K562 (cell line): ENCODE data around the gene CAPN5. TPM values are rescaled to one million over a fixed set of nuclear protein-coding genes. Genes with fewer than 3 reads are reported as not detected.

Experiments
- ATAC-seq: fragments of 200-7000 bp; cut with Tn5 transposase; 3 replicates; pipeline ENCODE4 v1.9.1; 2020; ENCODE audit warnings: moderate library complexity
- BruUV-seq: library from RNA; stranded (reverse); fragments of 400-500 nt; replicated peaks from 2 replicates; lab custom pipeline; 2021; lab: Mats Ljungman, UMichigan
- CTCF ChIA-PET: fragments of 300-600 bp; formaldehyde crosslinking; extraction: SDS; loops from one replicate; lab custom pipeline; 2021; ENCODE audit warnings: low intra/inter-chr PET ratio; lab: Yijun Ruan, JAX
- POLR2A ChIA-PET: fragments of 300-600, 350-650 bp; sonication (Branson Sonifier 250); formaldehyde crosslinking; extraction: SDS; loops from one replicate; lab custom pipeline; 2021; ENCODE audit warnings: antibody characterized with exemption, inconsistent platforms; lab: Yijun Ruan, JAX
- DNase-seq, 4 experiments: peaks; one replicate each; pipeline versions ENCODE4 v3.0.0 to v3.0.0-alpha.2; 2011 to 2018; ENCODE audit warnings: low spot score in 3 of 4, mixed read lengths in 3 of 4; ENCODE audit errors: extremely low read depth in 1 of 4
- FAIRE-seq: peaks from 2 replicates; lab custom pipeline; 2011; peaks lifted over from hg19 to GRCh38; lab: Jason Lieb, UNC
- H2AFZ ChIP-seq: 2 replicates; pipeline ENCODE4 v1.6.0; 2011; ENCODE audit warnings: low read depth, low read length, control low read depth, inconsistent platforms
- H3K27ac ChIP-seq: fragments of 200-600 bp; 3 replicates; pipeline ENCODE4 v1.8.0; 2011; ENCODE audit warnings: low read depth, mild to moderate bottlenecking, control low read depth, inconsistent platforms, low read length, moderate library complexity, mixed read lengths; ENCODE audit errors: extremely low read depth
- H3K27me3 ChIP-seq, 2 experiments: fragments of 300-600 bp in 1 of 2; 2 replicates in 1 of 2; 3 replicates in 1 of 2; pipeline versions ENCODE4 v1.6.0 to v1.8.0; 2011; ENCODE audit warnings: inconsistent platforms in 2 of 2, low read length in 2 of 2, mild to moderate bottlenecking in 1 of 2, mixed read lengths in 1 of 2, moderate library complexity in 1 of 2; ENCODE audit not compliant: control insufficient read depth in 2 of 2, insufficient read depth in 2 of 2
- H3K36me3 ChIP-seq: fragments of 300-600 bp; 3 replicates; pipeline ENCODE4 v1.8.0; 2011; ENCODE audit warnings: mild to moderate bottlenecking, low read length, inconsistent platforms; ENCODE audit not compliant: control insufficient read depth, insufficient read depth
- H3K4me1 ChIP-seq, 2 experiments: fragments of 200-600 bp in 1 of 2; replicated peaks in 1 of 2; 2 replicates in 1 of 2; 3 replicates in 1 of 2; pipeline versions ENCODE4 v1.5.1 to v1.8.0; 2011; ENCODE audit warnings: inconsistent platforms in 2 of 2, low read length in 2 of 2, mild to moderate bottlenecking in 1 of 2, mixed read lengths in 1 of 2, moderate library complexity in 1 of 2; ENCODE audit not compliant: control insufficient read depth in 2 of 2, insufficient read depth in 2 of 2
- H3K4me2 ChIP-seq: 2 replicates; pipeline ENCODE4 v1.6.1; 2011; ENCODE audit warnings: low read length, control low read depth, inconsistent platforms, mixed read lengths; ENCODE audit not compliant: insufficient read depth
- H3K4me3 ChIP-seq: fragments of 200-600 bp; sonication (generic), shearing (Covaris generic); 2 replicates; pipeline ENCODE4 v1.5.1; 2016; ENCODE audit warnings: control low read depth, inconsistent platforms
- H3K79me2 ChIP-seq: fragments of 200-600 bp; 3 replicates; pipeline ENCODE4 v1.8.0; 2011; ENCODE audit warnings: low read length, inconsistent platforms; ENCODE audit not compliant: control insufficient read depth, insufficient read depth
- H3K9ac ChIP-seq, 2 experiments: 2 replicates each; pipeline versions ENCODE4 v1.6.0 to v1.6.1; 2011; ENCODE audit warnings: low read depth in 2 of 2, low read length in 2 of 2, control low read depth in 1 of 2, inconsistent platforms in 1 of 2, mild to moderate bottlenecking in 1 of 2, mixed read lengths in 1 of 2; ENCODE audit not compliant: insufficient read depth in 1 of 2
- H3K9me1 ChIP-seq: one replicate; pipeline ENCODE4 v1.6.0; 2011; ENCODE audit warnings: inconsistent platforms, mild to moderate bottlenecking, low read length, moderate library complexity; ENCODE audit not compliant: control insufficient read depth, insufficient read depth
- H3K9me3 ChIP-seq: replicated peaks from 2 replicates; pipeline ENCODE4 v1.5.1; 2011; ENCODE audit warnings: low read depth, low read length, inconsistent platforms; ENCODE audit not compliant: control insufficient read depth, insufficient read depth
- H4K20me1 ChIP-seq: replicated peaks from 2 replicates; pipeline ENCODE4 v1.6.1; 2011; ENCODE audit warnings: low read length, inconsistent platforms, mixed read lengths; ENCODE audit not compliant: control insufficient read depth, insufficient read depth
- ZFX ChIP-seq: sonication (generic); formaldehyde crosslinking; IDR thresholded peaks from 2 replicates; pipeline ENCODE4 v1.8.0; 2022; ENCODE audit warnings: mild to moderate bottlenecking, missing genetic modification reagents, moderate library complexity
- WGBS: fragments of 100-300 bp; shearing (Covaris generic); methylation state at CpG from one replicate; pipeline ENCODE4 v1.1.6; 2016; ENCODE audit warnings: low coverage, mixed read lengths; ENCODE audit not compliant: insufficient coverage; ENCODE audit errors: missing lambda C conversion rate; 5-methylcytosine and 5-hydroxymethylcytosine counted together
- in situ Hi-C: fragments of 300-500 bp; cut with MboI; formaldehyde crosslinking; loops from 4 replicates; pipeline ENCODE4 v1.15.0; 2018; ENCODE audit warnings: inconsistent platforms, mixed read lengths
- intact Hi-C: fragments of 100-400 bp; cut with micrococcal nuclease; formaldehyde crosslinking; loops from 2 replicates; pipeline ENCODE4 v1.14.2; 2022
- polyA plus RNA-seq, 8 experiments: library from polyadenylated mRNA; depleted of rRNA in 4 of 8; stranded (reverse) in 5 of 8; unstranded in 3 of 8; fragments of >200 nt; fragmentation: Nextera tagmentation in 2 of 8; fragmentation: Illumina TruSeq in 1 of 8; extraction: Ambion mirVana in 2 of 8; extraction: Trizol in 1 of 8; gene quantifications; 2 replicates each; pipeline versions ENCODE4 v1.2.1 to v1.2.3, GENCODE V29; 2011 to 2014; ENCODE audit warnings: inconsistent platforms in 1 of 8, missing spikeins in 1 of 8
- total RNA-seq, 7 experiments: library from RNA; depleted of rRNA in 6 of 7; stranded (reverse); fragments of >200 nt in 6 of 7; fragmentation: Illumina TruSeq in 2 of 7; extraction: Trizol in 2 of 7; gene quantifications; 2 replicates each; pipeline versions ENCODE4 v1.2.1 to v1.2.3, GENCODE V29; 2011 to 2021; ENCODE audit warnings: low replicate concordance in 1 of 7
- TF ChIP-seq, protein P1 (sequence below): sonication (generic); formaldehyde crosslinking; IDR thresholded peaks from 2 replicates; pipeline ENCODE4 v1.8.0; 2022; ENCODE audit warnings: mild to moderate bottlenecking, missing genetic modification reagents

CAPN5 gene
- total and polyA plus RNA-seq, 9 of the 15 experiments (the other 6 are each of a cell fraction or from before 2014, with no cell fraction given): 0.04 to 0.44 (median 0.14) TPM; not detected in 2

DNA sequence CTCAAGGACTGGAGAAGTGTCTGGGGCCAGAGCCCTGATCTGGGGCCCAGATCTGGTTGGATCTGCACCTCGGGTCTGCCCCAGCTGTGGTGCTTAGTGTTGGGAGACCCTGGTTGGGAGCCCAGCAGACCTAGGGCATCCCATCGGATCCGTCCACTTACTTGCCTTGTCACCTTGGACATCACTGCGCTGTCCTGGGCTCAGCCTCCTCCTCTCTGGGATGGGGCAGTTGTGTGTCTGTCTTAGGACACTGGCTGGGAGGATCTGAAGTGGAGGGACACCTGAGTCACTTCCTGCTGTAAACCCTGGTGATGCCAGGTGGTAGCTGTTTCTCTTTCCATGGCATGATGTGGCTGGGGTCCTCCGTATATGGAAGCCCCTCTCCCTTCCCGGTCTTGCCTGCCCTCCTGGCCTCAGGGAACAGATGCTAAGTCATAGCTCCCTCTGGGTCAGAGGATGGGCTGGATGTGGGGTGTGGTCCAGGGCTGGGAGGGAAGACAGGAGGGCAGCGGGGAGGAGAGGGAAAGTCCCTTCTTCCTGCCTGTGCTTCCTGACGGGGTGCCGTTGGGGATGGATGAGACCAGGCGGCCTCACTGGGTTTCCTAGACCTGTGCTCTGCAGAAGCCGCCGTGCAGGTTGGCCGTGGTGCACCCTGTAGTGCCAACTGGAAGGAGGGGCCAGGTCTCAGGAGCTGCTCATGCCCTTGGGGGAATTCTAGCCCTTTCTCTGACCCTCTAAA lies 23.8 kb downstream of the CAPN5 start:
- Histone ChIP-seq H3K9me1 (no peaks in the 10 kb centered on the region), H3K9ac (peak overlapping the region in 1 of 2 experiments; percentile 42; a peak in 1 of 4 replicates), H3K9me3 (no peaks in the 10 kb centered on the region), H3K27me3 (peaks cover 0 to 30% of the 10 kb centered on the region in 2 experiments; a peak in 3 of 5 replicates), H3K79me2 (no peaks in the 10 kb centered on the region), H2AFZ (no peak overlapping the region), H3K27ac (no peak overlapping the region), H3K4me1 (peaks cover 0 to 16% of the 10 kb centered on the region in 2 experiments; a peak in 3 of 5 replicates), H3K4me3 (no peak overlapping the region), H3K4me2 (no peak overlapping the region), H3K36me3 (no peaks in the 10 kb centered on the region), H4K20me1 (peaks cover 7% of the 10 kb centered on the region; the same call in 1 of the 2 replicates)
- no peak for DNase-seq
- CTCF ChIA-PET: interaction anchor here (0.9 to 3.9 kb wide), 3 partner anchors 36 to 357 kb away, joined by 5 to 50 read pairs (median 6); no protein-coding TSS in a partner anchor
- intact Hi-C loops: loop anchor here (1.0 to 5.0 kb wide), 3 partner anchors 20 to 358 kb away; no protein-coding TSS in a partner anchor
- 10% methylated on average over 11 of the region's 13 CpGs for WGBS
- no peak for FAIRE-seq
- POLR2A ChIA-PET: interaction anchor here (0.6 to 0.9 kb wide), 3 partner anchors 18 to 238 kb away, joined by 3 to 8 read pairs (median 3); no protein-coding TSS in a partner anchor
- ATAC-seq: no peak
- in situ Hi-C loops: loop anchor here (5.0 kb wide), 1 partner anchor 43 kb away; no protein-coding TSS in a partner anchor
- no TSS peak for BruUV-seq
- peak; percentile 12; the same call in 1 of the 2 replicates for TF ChIP-seq ZFX (CRISPR knock-in tag)
- TF ChIP-seq, protein P1, sequence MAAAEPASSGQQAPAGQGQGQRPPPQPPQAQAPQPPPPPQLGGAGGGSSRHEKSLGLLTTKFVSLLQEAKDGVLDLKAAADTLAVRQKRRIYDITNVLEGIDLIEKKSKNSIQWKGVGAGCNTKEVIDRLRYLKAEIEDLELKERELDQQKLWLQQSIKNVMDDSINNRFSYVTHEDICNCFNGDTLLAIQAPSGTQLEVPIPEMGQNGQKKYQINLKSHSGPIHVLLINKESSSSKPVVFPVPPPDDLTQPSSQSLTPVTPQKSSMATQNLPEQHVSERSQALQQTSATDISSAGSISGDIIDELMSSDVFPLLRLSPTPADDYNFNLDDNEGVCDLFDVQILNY (CRISPR knock-in tag): no peak
